ENCODE results near the gene PIGA.

Gene PIGA

GRCh38 chrX:15335135-15336022 lies at the start of gene PIGA:
PIGA (minus strand) TSS chrX:15335523; CDS start chrX:15331930, 3,593 bp downstream.
- in situ Hi-C loops (cut with HindIII; ENCODE audit: low pct_unique_long_range_greater_than_20kb, low sequenced_read_pairs) = no loop called here
- DNase-seq (ENCODE audit: low read depth in 1 of 2, low spot score in 1 of 2) = peak; percentile 89 to 98
- TF ChIP-seq JUND (IDR thresholded peaks at IDR 0.05; ENCODE audit: low read depth) = no peak

GRCh38 chrX:15384304-15384703 lies 49.0 kb upstream of the PIGA start, which contains the start of gene VEGFD:
VEGFD (minus strand) TSS chrX:15384413; CDS start chrX:15383946, 467 bp downstream.
- no peak for DNase-seq (ENCODE audit: low read depth in 1 of 2, low spot score in 1 of 2)
- no peak for TF ChIP-seq JUND (IDR thresholded peaks at IDR 0.05; ENCODE audit: low read depth)
- in situ Hi-C loops (cut with HindIII; ENCODE audit: low pct_unique_long_range_greater_than_20kb, low sequenced_read_pairs) = no loop called here

GRCh38 chrX:15382813-15383212 lies 47.5 kb upstream of the PIGA start:
- TF ChIP-seq JUND (IDR thresholded peaks at IDR 0.05; ENCODE audit: low read depth) = no peak
- in situ Hi-C loops (cut with HindIII; ENCODE audit: low pct_unique_long_range_greater_than_20kb, low sequenced_read_pairs) = no loop called here
- no peak for DNase-seq (ENCODE audit: low read depth in 1 of 2, low spot score in 1 of 2)

- TF ChIP-seq JUND (IDR thresholded peaks at IDR 0.05; ENCODE audit: low read depth) = no peak
- DNase-seq (ENCODE audit: low read depth in 1 of 2, low spot score in 1 of 2) = no peak
- in situ Hi-C loops (cut with HindIII; ENCODE audit: low pct_unique_long_range_greater_than_20kb, low sequenced_read_pairs) = no loop called here
Observed at GRCh38 chrX:15376956-15377355, 41.6 kb upstream of the PIGA start.

GRCh38 chrX:15373976-15374375 lies 38.7 kb upstream of the PIGA start:
- DNase-seq (ENCODE audit: low read depth in 1 of 2, low spot score in 1 of 2) = no peak
- no peak for TF ChIP-seq JUND (IDR thresholded peaks at IDR 0.05; ENCODE audit: low read depth)
- in situ Hi-C loops (cut with HindIII; ENCODE audit: low pct_unique_long_range_greater_than_20kb, low sequenced_read_pairs) = no loop called here

GRCh38 chrX:15366506-15367352 lies 31.4 kb upstream of the PIGA start:
- DNase-seq (ENCODE audit: low read depth in 1 of 2, low spot score in 1 of 2) = no peak
- in situ Hi-C loops (cut with HindIII; ENCODE audit: low pct_unique_long_range_greater_than_20kb, low sequenced_read_pairs) = no loop called here
- no peak for TF ChIP-seq JUND (IDR thresholded peaks at IDR 0.05; ENCODE audit: low read depth)

- TF ChIP-seq JUND (IDR thresholded peaks at IDR 0.05; ENCODE audit: low read depth) = no peak
- in situ Hi-C loops (cut with HindIII; ENCODE audit: low pct_unique_long_range_greater_than_20kb, low sequenced_read_pairs) = no loop called here
- no peak for DNase-seq (ENCODE audit: low read depth in 1 of 2, low spot score in 1 of 2)
Observed at GRCh38 chrX:15359701-15360100, 24.4 kb upstream of the PIGA start.

- DNase-seq (ENCODE audit: low read depth in 1 of 2, low spot score in 1 of 2) = no peak
- in situ Hi-C loops (cut with HindIII; ENCODE audit: low pct_unique_long_range_greater_than_20kb, low sequenced_read_pairs) = no loop called here
- no peak for TF ChIP-seq JUND (IDR thresholded peaks at IDR 0.05; ENCODE audit: low read depth)
Observed at GRCh38 chrX:15358533-15358932, 23.2 kb upstream of the PIGA start.

- no peak for TF ChIP-seq JUND (IDR thresholded peaks at IDR 0.05; ENCODE audit: low read depth)
- no peak for DNase-seq (ENCODE audit: low read depth in 1 of 2, low spot score in 1 of 2)
- in situ Hi-C loops (cut with HindIII; ENCODE audit: low pct_unique_long_range_greater_than_20kb, low sequenced_read_pairs) = no loop called here
Observed at GRCh38 chrX:15356444-15356843, 21.1 kb upstream of the PIGA start.

GRCh38 chrX:15350329-15350996 lies 15.1 kb upstream of the PIGA start:
- no peak for TF ChIP-seq JUND (IDR thresholded peaks at IDR 0.05; ENCODE audit: low read depth)
- in situ Hi-C loops (cut with HindIII; ENCODE audit: low pct_unique_long_range_greater_than_20kb, low sequenced_read_pairs) = no loop called here
- no peak for DNase-seq (ENCODE audit: low read depth in 1 of 2, low spot score in 1 of 2)

- peak; percentile 55 to 83 for DNase-seq (ENCODE audit: low read depth in 1 of 2, low spot score in 1 of 2)
- TF ChIP-seq JUND (IDR thresholded peaks at IDR 0.05; ENCODE audit: low read depth) = no peak
- in situ Hi-C loops (cut with HindIII; ENCODE audit: low pct_unique_long_range_greater_than_20kb, low sequenced_read_pairs) = no loop called here
Observed at GRCh38 chrX:15349046-15349445, 13.7 kb upstream of the PIGA start.

GRCh38 chrX:15345976-15346375 lies 10.7 kb upstream of the PIGA start:
- DNase-seq (ENCODE audit: low read depth in 1 of 2, low spot score in 1 of 2) = no peak
- in situ Hi-C loops (cut with HindIII; ENCODE audit: low pct_unique_long_range_greater_than_20kb, low sequenced_read_pairs) = no loop called here
- no peak for TF ChIP-seq JUND (IDR thresholded peaks at IDR 0.05; ENCODE audit: low read depth)
